Measurements from ENCODE around the gene RAC3.

DNA sequence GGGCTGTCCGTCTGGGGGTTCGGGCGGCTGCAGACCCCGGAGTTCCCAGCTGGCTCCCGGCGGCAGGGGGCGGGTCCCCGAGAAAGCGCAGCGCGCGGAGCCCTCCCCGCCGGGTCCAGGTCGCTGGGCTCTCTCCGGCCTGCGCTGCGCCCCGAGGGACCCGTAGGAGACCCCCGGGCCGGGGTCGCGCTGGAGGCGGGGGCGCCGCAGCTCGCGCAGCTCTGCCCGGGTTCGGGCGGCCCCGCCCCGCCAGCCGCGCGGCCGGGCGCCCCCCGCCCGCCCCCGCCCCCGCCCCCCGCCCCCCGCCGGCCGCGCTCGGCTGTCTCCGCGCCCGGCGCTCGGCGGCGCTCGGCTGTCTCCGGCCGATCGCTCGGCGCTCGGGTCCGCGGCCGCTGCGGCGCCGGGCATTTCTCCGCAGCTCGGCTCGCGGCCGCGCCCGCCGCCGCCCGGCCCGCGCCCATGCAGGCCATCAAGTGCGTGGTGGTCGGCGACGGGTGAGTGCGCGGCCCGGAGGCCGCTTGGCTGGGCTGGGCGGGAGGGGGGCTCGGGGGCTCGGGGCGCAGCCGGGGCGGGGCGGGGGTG, at the start of gene RAC3:
- TF ChIP-seq, protein P1, sequence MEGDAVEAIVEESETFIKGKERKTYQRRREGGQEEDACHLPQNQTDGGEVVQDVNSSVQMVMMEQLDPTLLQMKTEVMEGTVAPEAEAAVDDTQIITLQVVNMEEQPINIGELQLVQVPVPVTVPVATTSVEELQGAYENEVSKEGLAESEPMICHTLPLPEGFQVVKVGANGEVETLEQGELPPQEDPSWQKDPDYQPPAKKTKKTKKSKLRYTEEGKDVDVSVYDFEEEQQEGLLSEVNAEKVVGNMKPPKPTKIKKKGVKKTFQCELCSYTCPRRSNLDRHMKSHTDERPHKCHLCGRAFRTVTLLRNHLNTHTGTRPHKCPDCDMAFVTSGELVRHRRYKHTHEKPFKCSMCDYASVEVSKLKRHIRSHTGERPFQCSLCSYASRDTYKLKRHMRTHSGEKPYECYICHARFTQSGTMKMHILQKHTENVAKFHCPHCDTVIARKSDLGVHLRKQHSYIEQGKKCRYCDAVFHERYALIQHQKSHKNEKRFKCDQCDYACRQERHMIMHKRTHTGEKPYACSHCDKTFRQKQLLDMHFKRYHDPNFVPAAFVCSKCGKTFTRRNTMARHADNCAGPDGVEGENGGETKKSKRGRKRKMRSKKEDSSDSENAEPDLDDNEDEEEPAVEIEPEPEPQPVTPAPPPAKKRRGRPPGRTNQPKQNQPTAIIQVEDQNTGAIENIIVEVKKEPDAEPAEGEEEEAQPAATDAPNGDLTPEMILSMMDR (IDR thresholded peaks at IDR 0.05) = no peak
- no peak for TF ChIP-seq POLR2A (IDR thresholded peaks at IDR 0.05)

Data from right lobe of liver (tissue), 4 donors.